ENCODE measurements around the gene NRDC. TPM values are rescaled to one million over a fixed set of nuclear protein-coding genes. Genes with fewer than 3 reads are reported as not detected.

NRDC gene
- polyA plus RNA-seq, 3 donors, result 66.8 to 92.0 (median 74.3) TPM

DNA sequence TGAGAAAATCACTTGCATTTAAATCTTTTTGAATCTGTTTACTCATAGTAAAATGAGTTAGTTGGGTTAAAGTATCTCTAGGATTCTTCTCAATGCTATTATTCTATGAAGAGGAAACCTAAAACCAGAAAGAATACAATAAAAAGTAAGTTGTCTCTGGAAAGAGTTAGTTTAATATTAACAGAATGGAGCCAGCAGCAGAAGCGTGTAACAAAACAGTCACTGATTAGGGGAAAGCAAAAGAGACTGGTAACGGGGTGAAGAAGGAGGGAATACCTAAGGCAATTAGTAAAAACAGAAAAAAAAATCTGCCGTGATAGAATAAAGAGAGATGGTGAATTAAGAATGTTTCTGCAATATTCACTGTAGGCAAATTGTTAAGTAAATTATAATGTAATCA lies 60.0 kb downstream of the NRDC start:
- H4K20me1 ChIP-seq (ENCODE audit: insufficient read depth, low read length), result no peaks in the 10 kb centered on the region
- H3K9ac ChIP-seq (ENCODE audit: insufficient read depth, low read length, poor library complexity, severe bottlenecking), result no peak overlapping the region
- TF ChIP-seq, protein P1, sequence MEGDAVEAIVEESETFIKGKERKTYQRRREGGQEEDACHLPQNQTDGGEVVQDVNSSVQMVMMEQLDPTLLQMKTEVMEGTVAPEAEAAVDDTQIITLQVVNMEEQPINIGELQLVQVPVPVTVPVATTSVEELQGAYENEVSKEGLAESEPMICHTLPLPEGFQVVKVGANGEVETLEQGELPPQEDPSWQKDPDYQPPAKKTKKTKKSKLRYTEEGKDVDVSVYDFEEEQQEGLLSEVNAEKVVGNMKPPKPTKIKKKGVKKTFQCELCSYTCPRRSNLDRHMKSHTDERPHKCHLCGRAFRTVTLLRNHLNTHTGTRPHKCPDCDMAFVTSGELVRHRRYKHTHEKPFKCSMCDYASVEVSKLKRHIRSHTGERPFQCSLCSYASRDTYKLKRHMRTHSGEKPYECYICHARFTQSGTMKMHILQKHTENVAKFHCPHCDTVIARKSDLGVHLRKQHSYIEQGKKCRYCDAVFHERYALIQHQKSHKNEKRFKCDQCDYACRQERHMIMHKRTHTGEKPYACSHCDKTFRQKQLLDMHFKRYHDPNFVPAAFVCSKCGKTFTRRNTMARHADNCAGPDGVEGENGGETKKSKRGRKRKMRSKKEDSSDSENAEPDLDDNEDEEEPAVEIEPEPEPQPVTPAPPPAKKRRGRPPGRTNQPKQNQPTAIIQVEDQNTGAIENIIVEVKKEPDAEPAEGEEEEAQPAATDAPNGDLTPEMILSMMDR (IDR thresholded peaks at IDR 0.05), result no peak
- 90% methylated on average over 2 of the region's 3 CpGs for WGBS (ENCODE audit: insufficient coverage)
- Mint-ChIP-seq H3K4me3 (no peak overlapping the region), H3K27ac (no peak overlapping the region), H3K4me1 (no peaks in the 10 kb centered on the region), H3K36me3 (peaks cover 78 to 86% of the 10 kb centered on the region in 2 donors), H3K9me3 (no peaks in the 10 kb centered on the region), H3K27me3 (ENCODE audit: low read depth in 3 of 3) (no peaks in the 10 kb centered on the region)
- H3K79me2 ChIP-seq (ENCODE audit: insufficient read depth, low read length), result no peaks in the 10 kb centered on the region
- no peaks in the 10 kb centered on the region for H3K4me1 ChIP-seq (ENCODE audit: control insufficient read depth in 1 of 2, insufficient read depth in 2 of 2, low read length in 2 of 2)
- H3K27me3 ChIP-seq (ENCODE audit: control insufficient read depth in 2 of 2, insufficient read depth in 2 of 2, low read length in 2 of 2), result no peaks in the 10 kb centered on the region
- no peak overlapping the region for H3K4me2 ChIP-seq (replicated peaks; ENCODE audit: extremely low read depth, low read length, poor library complexity, severe bottlenecking)
- DNase-seq, result no peak
- no peak overlapping the region for H3K27ac ChIP-seq (ENCODE audit: low read depth in 1 of 2, low read length in 2 of 2)
- intact Hi-C loops (cut with micrococcal nuclease), result no loop called here
- no peak overlapping the region for H2AFZ ChIP-seq (ENCODE audit: insufficient read depth, low read depth, low read length, poor library complexity, severe bottlenecking)
- no peak overlapping the region for H3K4me3 ChIP-seq (replicated peaks in 1 of 3; ENCODE audit: low read depth in 2 of 3, low read length in 3 of 3)
- no peaks in the 10 kb centered on the region for H3K9me3 ChIP-seq (replicated peaks in 1 of 2; ENCODE audit: control insufficient read depth in 1 of 2, insufficient read depth in 1 of 2, low read length in 2 of 2)
- H3K36me3 ChIP-seq (replicated peaks in 1 of 2; ENCODE audit: control insufficient read depth in 1 of 2, insufficient read depth in 2 of 2, low read length in 2 of 2), result peaks cover 85 to 99% of the 10 kb centered on the region in 2 donors

DNA sequence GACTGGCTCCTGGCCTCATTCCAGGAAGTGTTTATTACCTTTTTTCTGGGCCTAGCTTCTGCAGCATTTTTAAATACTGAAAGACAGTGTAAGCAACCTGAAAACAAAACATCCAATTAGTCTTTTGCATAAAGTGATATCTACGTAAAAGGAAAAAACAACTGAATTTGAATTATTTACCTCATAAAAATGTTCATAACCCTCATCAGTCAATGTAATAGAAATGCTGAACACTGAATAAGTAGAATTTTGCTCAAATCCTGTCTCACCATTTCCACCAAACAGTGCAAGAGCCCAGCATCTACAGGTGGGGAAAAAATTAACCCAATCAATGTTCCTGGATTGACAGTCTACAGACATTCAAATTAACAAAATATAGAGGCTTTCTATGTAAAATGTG lies 64.0 kb downstream of the NRDC start:
- no peak overlapping the region for H3K27ac Mint-ChIP-seq
- no peaks in the 10 kb centered on the region for H3K9me3 Mint-ChIP-seq
- H3K27me3 ChIP-seq (ENCODE audit: control insufficient read depth in 2 of 2, insufficient read depth in 2 of 2, low read length in 2 of 2), result no peaks in the 10 kb centered on the region
- no peak for DNase-seq
- H2AFZ ChIP-seq (ENCODE audit: insufficient read depth, low read depth, low read length, poor library complexity, severe bottlenecking), result no peak overlapping the region
- H3K9ac ChIP-seq (ENCODE audit: insufficient read depth, low read length, poor library complexity, severe bottlenecking), result no peak overlapping the region
- no CpG with 5 or more reads among the region's 1 CpG for WGBS (ENCODE audit: insufficient coverage)
- H3K9me3 ChIP-seq (replicated peaks in 1 of 2; ENCODE audit: control insufficient read depth in 1 of 2, insufficient read depth in 1 of 2, low read length in 2 of 2), result no peaks in the 10 kb centered on the region
- H3K4me1 ChIP-seq (ENCODE audit: control insufficient read depth in 1 of 2, insufficient read depth in 2 of 2, low read length in 2 of 2), result no peaks in the 10 kb centered on the region
- TF ChIP-seq, protein P1 (IDR thresholded peaks at IDR 0.05), result no peak
- H3K27ac ChIP-seq (ENCODE audit: low read depth in 1 of 2, low read length in 2 of 2), result no peak overlapping the region
- no peak overlapping the region for H3K4me3 ChIP-seq (replicated peaks in 1 of 3; ENCODE audit: low read depth in 2 of 3, low read length in 3 of 3)
- H3K4me2 ChIP-seq (replicated peaks; ENCODE audit: extremely low read depth, low read length, poor library complexity, severe bottlenecking), result no peak overlapping the region
- peaks cover 88 to 100% of the 10 kb centered on the region in 2 donors for H3K36me3 ChIP-seq (replicated peaks in 1 of 2; ENCODE audit: control insufficient read depth in 1 of 2, insufficient read depth in 2 of 2, low read length in 2 of 2)
- H3K27me3 Mint-ChIP-seq (ENCODE audit: low read depth in 3 of 3), result peaks cover 0 to 2% (median 0%) of the 10 kb centered on the region in 3 donors
- intact Hi-C loops (cut with micrococcal nuclease), result no loop called here
- H3K79me2 ChIP-seq (ENCODE audit: insufficient read depth, low read length), result no peaks in the 10 kb centered on the region
- peaks cover 75 to 85% of the 10 kb centered on the region in 2 donors for H3K36me3 Mint-ChIP-seq
- H3K4me3 Mint-ChIP-seq, result no peak overlapping the region
- H3K4me1 Mint-ChIP-seq, result no peaks in the 10 kb centered on the region
- H4K20me1 ChIP-seq (ENCODE audit: insufficient read depth, low read length), result no peaks in the 10 kb centered on the region
